ENCODE data around the gene CD70.
A peak's percentile ranks its signal among the peaks of the same experiment; 100 is the strongest.
"Not testable (repeated sequence)": the region's sequence is repeated elsewhere in the genome, so short reads cannot be mapped to it uniquely, and the experiment has no call there.

Gene CD70

GRCh38 chr19:6568816-6569215 lies 22.1 kb downstream of the CD70 start:
- no peak for DNase-seq

- no peak for DNase-seq
Measured at GRCh38 chr19:6568010-6568526, 22.9 kb downstream of the CD70 start.

GRCh38 chr19:6566727-6567126 lies 24.2 kb downstream of the CD70 start:
- not testable (repeated sequence) for DNase-seq

- no peak for DNase-seq
Measured at GRCh38 chr19:6564393-6564792, 26.6 kb downstream of the CD70 start.

GRCh38 chr19:6562437-6562836 lies 28.5 kb downstream of the CD70 start:
- not testable (repeated sequence) for DNase-seq

- no peak for DNase-seq
Measured at GRCh38 chr19:6556480-6557195, 34.3 kb downstream of the CD70 start.

- no peak for DNase-seq
Measured at GRCh38 chr19:6556043-6556449, 34.9 kb downstream of the CD70 start.

GRCh38 chr19:6551607-6552450 lies 39.1 kb downstream of the CD70 start:
- peak; percentile 81 for DNase-seq

- DNase-seq: no peak
Measured at GRCh38 chr19:6551091-6551490, 39.9 kb downstream of the CD70 start.

- DNase-seq: not testable (repeated sequence)
Measured at GRCh38 chr19:6550679-6551078, 40.3 kb downstream of the CD70 start.

GRCh38 chr19:6543866-6544347 lies 47.0 kb downstream of the CD70 start:
- DNase-seq: no peak

- no peak for DNase-seq
Measured at GRCh38 chr19:6540918-6541689, 49.8 kb downstream of the CD70 start.

- DNase-seq: no peak
Measured at GRCh38 chr19:6539514-6539913, 51.4 kb downstream of the CD70 start.
